ENCODE measurements around the gene NR2E1.

The NR2E1 gene

GRCh38 chr6:108203189-108204112, 37.6 kb downstream of the NR2E1 start:
- TF ChIP-seq EZH2phosphoT487 (IDR thresholded peaks at IDR 0.05; ENCODE audit: borderline replicate concordance) (no peak), CTCF (conservative IDR thresholded peaks at IDR 0.05; ENCODE audit: low read length) (no peak)
- H3K79me2 ChIP-seq (ENCODE audit: insufficient read depth, low read length): no peaks in the 10 kb centered on the region
- no peak overlapping the region for H3K4me2 ChIP-seq (ENCODE audit: low read depth, low read length, poor library complexity, severe bottlenecking)
- H3F3A ChIP-seq (ENCODE audit: low read depth): peaks cover 3% of the 10 kb centered on the region; the same call in 1 of the 2 replicates
- H3K9ac ChIP-seq (ENCODE audit: low read depth, low read length, poor library complexity, severe bottlenecking): no peak overlapping the region
- H4K20me1 ChIP-seq (ENCODE audit: insufficient read depth, low read length, poor library complexity, severe bottlenecking): no peaks in the 10 kb centered on the region
- peaks cover 5% of the 10 kb centered on the region; the same call in 1 of the 2 replicates for H3K36me3 ChIP-seq (ENCODE audit: insufficient read depth, low read length)
- no peaks in the 10 kb centered on the region for H3K9me2 ChIP-seq (replicated peaks; ENCODE audit: low read depth, low read length)
- H3K27me3 ChIP-seq (ENCODE audit: insufficient read depth, low read length, poor library complexity, severe bottlenecking): no peaks in the 10 kb centered on the region
- no peaks in the 10 kb centered on the region for H3K9me3 ChIP-seq (ENCODE audit: insufficient read depth, low read depth, low read length)
- no peaks in the 10 kb centered on the region for H3K4me1 ChIP-seq (ENCODE audit: insufficient read depth, low read length, poor library complexity, severe bottlenecking)
- no peak overlapping the region for H3K4me3 ChIP-seq (ENCODE audit: low read length, poor library complexity, severe bottlenecking)
- H2AFZ ChIP-seq (ENCODE audit: low read length): no peak overlapping the region

- Histone ChIP-seq H3K4me2 (ENCODE audit: low read depth, low read length, poor library complexity, severe bottlenecking) (no peak overlapping the region), H2AFZ (ENCODE audit: low read length) (no peak overlapping the region), H4K20me1 (ENCODE audit: insufficient read depth, low read length, poor library complexity, severe bottlenecking) (no peaks in the 10 kb centered on the region), H3K4me1 (ENCODE audit: insufficient read depth, low read length, poor library complexity, severe bottlenecking) (no peaks in the 10 kb centered on the region), H3K36me3 (ENCODE audit: insufficient read depth, low read length) (peaks cover 27% of the 10 kb centered on the region; the same call in 1 of the 2 replicates), H3K4me3 (ENCODE audit: low read length, poor library complexity, severe bottlenecking) (no peak overlapping the region), H3K9ac (ENCODE audit: low read depth, low read length, poor library complexity, severe bottlenecking) (no peak overlapping the region), H3F3A (ENCODE audit: low read depth) (peaks cover 3% of the 10 kb centered on the region; the same call in 1 of the 2 replicates), H3K27me3 (ENCODE audit: insufficient read depth, low read length, poor library complexity, severe bottlenecking) (no peaks in the 10 kb centered on the region), H3K9me2 (replicated peaks; ENCODE audit: low read depth, low read length) (no peaks in the 10 kb centered on the region), H3K9me3 (ENCODE audit: insufficient read depth, low read depth, low read length) (no peaks in the 10 kb centered on the region), H3K79me2 (ENCODE audit: insufficient read depth, low read length) (no peaks in the 10 kb centered on the region)
- TF ChIP-seq EZH2phosphoT487 (IDR thresholded peaks at IDR 0.05; ENCODE audit: borderline replicate concordance): no peak
- no peak for TF ChIP-seq CTCF (conservative IDR thresholded peaks at IDR 0.05; ENCODE audit: low read length)
These were observed 41.2 kb downstream of the NR2E1 start for GRCh38 chr6:108207013-108207412.

GRCh38 chr6:108209738-108210137, 43.9 kb downstream of the NR2E1 start:
- Histone ChIP-seq H3F3A (ENCODE audit: low read depth) (peaks cover 3% of the 10 kb centered on the region; the same call in 1 of the 2 replicates), H3K27me3 (ENCODE audit: insufficient read depth, low read length, poor library complexity, severe bottlenecking) (no peaks in the 10 kb centered on the region), H3K79me2 (ENCODE audit: insufficient read depth, low read length) (peaks cover 10% of the 10 kb centered on the region; the same call in 1 of the 2 replicates), H3K9me3 (ENCODE audit: insufficient read depth, low read depth, low read length) (no peaks in the 10 kb centered on the region), H3K4me1 (ENCODE audit: insufficient read depth, low read length, poor library complexity, severe bottlenecking) (no peaks in the 10 kb centered on the region), H2AFZ (ENCODE audit: low read length) (no peak overlapping the region), H3K9me2 (replicated peaks; ENCODE audit: low read depth, low read length) (no peaks in the 10 kb centered on the region), H3K4me2 (ENCODE audit: low read depth, low read length, poor library complexity, severe bottlenecking) (no peak overlapping the region), H3K9ac (ENCODE audit: low read depth, low read length, poor library complexity, severe bottlenecking) (no peak overlapping the region), H3K36me3 (ENCODE audit: insufficient read depth, low read length) (peaks cover 39% of the 10 kb centered on the region; the same call in 1 of the 2 replicates), H3K4me3 (ENCODE audit: low read length, poor library complexity, severe bottlenecking) (no peak overlapping the region), H4K20me1 (ENCODE audit: insufficient read depth, low read length, poor library complexity, severe bottlenecking) (peaks cover 4% of the 10 kb centered on the region)
- no peak for TF ChIP-seq CTCF (conservative IDR thresholded peaks at IDR 0.05; ENCODE audit: low read length)
- TF ChIP-seq EZH2phosphoT487 (IDR thresholded peaks at IDR 0.05; ENCODE audit: borderline replicate concordance): no peak
